Osteocyte (in vitro differentiated cells): ENCODE results near the gene PGM3. TPM values are rescaled to one million over a fixed set of nuclear protein-coding genes. Genes with fewer than 3 reads are reported as not detected.
A peak's percentile ranks its signal among the peaks of the same experiment; 100 is the strongest.

Experiments
- DNase-seq: peaks from one replicate; pipeline ENCODE4 v3.0.0; 2021; ENCODE audit warnings: mixed read lengths; ENCODE audit not compliant: unreplicated experiment; ENCODE audit errors: extremely low spot score
- H3K27ac Mint-ChIP-seq: one replicate; pipeline ENCODE4 v1.8.0; 2021; ENCODE audit warnings: mild to moderate bottlenecking, mixed read lengths; ENCODE audit not compliant: unreplicated experiment
- H3K27me3 Mint-ChIP-seq: one replicate; pipeline ENCODE4 v1.8.0; 2021; ENCODE audit warnings: mixed read lengths; ENCODE audit not compliant: unreplicated experiment
- H3K36me3 Mint-ChIP-seq: one replicate; pipeline ENCODE4 v1.8.0; 2021; ENCODE audit warnings: mixed read lengths; ENCODE audit not compliant: unreplicated experiment
- H3K4me1 Mint-ChIP-seq: one replicate; pipeline ENCODE4 v1.8.0; 2021; ENCODE audit warnings: mixed read lengths; ENCODE audit not compliant: unreplicated experiment
- H3K4me3 Mint-ChIP-seq: one replicate; pipeline ENCODE4 v1.8.0; 2021; ENCODE audit warnings: mild to moderate bottlenecking, moderate library complexity, mixed read lengths; ENCODE audit not compliant: unreplicated experiment
- H3K9me3 Mint-ChIP-seq: one replicate; pipeline ENCODE4 v1.8.0; 2021; ENCODE audit warnings: mixed read lengths; ENCODE audit not compliant: unreplicated experiment
- total RNA-seq: library from RNA; stranded (reverse); gene quantifications from 2 replicates; pipeline ENCODE4 v1.2.1, GENCODE V29; 2021
- TF ChIP-seq, protein P1 (sequence below): fragments of 200-600 bp; sonication (generic); IDR thresholded peaks from 2 replicates; pipeline ENCODE4 v1.5.0; 2021; ENCODE audit warnings: antibody characterized with exemption, mild to moderate bottlenecking, moderate library complexity

PGM3 gene
- total RNA-seq, 1 donor from 2014 or later, result 81.1 TPM

DNA sequence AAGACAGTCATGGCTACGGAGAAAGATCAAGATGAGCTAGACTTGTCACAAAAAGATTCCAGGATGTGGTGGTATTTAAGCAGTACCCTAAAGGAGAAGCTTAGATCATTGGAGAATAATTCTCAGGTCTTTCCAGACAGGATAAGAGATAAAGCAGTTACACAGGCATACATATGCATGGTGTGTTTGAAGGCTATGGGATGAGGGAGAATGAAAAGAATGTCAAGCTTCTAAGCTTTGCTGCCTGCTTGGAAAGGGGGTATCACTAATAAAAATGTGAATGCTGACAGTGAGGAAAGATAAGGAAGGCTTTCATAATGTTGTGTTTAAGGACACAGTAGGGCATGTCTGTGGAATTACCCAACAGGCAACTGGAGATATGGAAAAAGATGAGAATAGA, 28.2 kb upstream of the PGM3 start:
- no peaks in the 10 kb centered on the region for H3K27me3 Mint-ChIP-seq
- H3K36me3 Mint-ChIP-seq, result peaks cover 3% of the 10 kb centered on the region
- TF ChIP-seq, protein P1, sequence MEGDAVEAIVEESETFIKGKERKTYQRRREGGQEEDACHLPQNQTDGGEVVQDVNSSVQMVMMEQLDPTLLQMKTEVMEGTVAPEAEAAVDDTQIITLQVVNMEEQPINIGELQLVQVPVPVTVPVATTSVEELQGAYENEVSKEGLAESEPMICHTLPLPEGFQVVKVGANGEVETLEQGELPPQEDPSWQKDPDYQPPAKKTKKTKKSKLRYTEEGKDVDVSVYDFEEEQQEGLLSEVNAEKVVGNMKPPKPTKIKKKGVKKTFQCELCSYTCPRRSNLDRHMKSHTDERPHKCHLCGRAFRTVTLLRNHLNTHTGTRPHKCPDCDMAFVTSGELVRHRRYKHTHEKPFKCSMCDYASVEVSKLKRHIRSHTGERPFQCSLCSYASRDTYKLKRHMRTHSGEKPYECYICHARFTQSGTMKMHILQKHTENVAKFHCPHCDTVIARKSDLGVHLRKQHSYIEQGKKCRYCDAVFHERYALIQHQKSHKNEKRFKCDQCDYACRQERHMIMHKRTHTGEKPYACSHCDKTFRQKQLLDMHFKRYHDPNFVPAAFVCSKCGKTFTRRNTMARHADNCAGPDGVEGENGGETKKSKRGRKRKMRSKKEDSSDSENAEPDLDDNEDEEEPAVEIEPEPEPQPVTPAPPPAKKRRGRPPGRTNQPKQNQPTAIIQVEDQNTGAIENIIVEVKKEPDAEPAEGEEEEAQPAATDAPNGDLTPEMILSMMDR, result no peak
- H3K9me3 Mint-ChIP-seq, result no peaks in the 10 kb centered on the region
- no peak for DNase-seq
- H3K4me1 Mint-ChIP-seq, result peaks cover 13% of the 10 kb centered on the region
- H3K27ac Mint-ChIP-seq, result no peak overlapping the region
- H3K4me3 Mint-ChIP-seq, result no peak overlapping the region

DNA sequence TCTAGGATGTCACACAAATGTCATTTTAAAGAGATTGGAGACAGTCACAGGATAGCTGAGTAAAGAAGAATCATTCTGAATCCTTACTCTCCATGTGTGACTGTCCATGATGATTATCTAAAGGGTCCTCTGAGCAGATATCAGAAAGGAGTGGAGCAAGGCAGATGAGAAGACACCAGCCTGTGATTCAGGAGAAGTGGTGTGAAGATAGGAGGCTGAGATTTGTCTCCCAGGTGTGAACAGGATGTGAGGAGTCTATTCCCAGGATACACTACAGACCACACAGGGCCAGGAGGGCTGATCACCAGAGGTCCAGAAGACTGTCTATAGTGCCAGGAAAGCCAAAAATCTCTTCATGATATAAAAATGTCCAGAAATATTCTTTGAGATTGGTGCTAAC, 27.1 kb upstream of the PGM3 start:
- H3K4me3 Mint-ChIP-seq, result no peak overlapping the region
- H3K36me3 Mint-ChIP-seq, result peaks cover 2% of the 10 kb centered on the region
- no peak for DNase-seq
- no peak overlapping the region for H3K27ac Mint-ChIP-seq
- TF ChIP-seq, protein P1, result no peak
- H3K9me3 Mint-ChIP-seq, result no peaks in the 10 kb centered on the region
- H3K27me3 Mint-ChIP-seq, result no peaks in the 10 kb centered on the region
- H3K4me1 Mint-ChIP-seq, result peaks cover 15% of the 10 kb centered on the region

DNA sequence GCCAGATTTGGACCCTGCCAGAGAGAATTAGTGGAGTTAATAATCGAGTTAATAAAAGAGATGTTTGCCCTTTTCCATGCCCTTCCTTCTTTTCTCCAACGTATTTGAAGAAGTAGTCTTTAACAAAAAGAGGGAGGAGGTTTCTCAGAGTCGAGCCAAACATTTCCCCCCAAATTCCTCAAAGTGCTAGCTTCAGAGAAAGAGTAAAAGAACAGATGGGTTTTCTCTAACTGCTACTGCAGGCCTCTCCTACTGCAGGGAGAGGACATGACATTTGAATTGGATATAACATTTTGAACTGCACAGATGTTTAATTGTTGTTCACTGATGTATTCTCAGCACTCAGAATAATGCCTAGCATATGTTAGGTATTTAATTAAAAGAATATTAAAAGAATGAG, 25.6 kb upstream of the PGM3 start:
- H3K27me3 Mint-ChIP-seq, result no peaks in the 10 kb centered on the region
- peaks cover 15% of the 10 kb centered on the region for H3K4me1 Mint-ChIP-seq
- TF ChIP-seq, protein P1, result no peak
- H3K9me3 Mint-ChIP-seq, result no peaks in the 10 kb centered on the region
- H3K36me3 Mint-ChIP-seq, result peaks cover 5% of the 10 kb centered on the region
- H3K4me3 Mint-ChIP-seq, result no peak overlapping the region
- no peak overlapping the region for H3K27ac Mint-ChIP-seq
- no peak for DNase-seq

DNA sequence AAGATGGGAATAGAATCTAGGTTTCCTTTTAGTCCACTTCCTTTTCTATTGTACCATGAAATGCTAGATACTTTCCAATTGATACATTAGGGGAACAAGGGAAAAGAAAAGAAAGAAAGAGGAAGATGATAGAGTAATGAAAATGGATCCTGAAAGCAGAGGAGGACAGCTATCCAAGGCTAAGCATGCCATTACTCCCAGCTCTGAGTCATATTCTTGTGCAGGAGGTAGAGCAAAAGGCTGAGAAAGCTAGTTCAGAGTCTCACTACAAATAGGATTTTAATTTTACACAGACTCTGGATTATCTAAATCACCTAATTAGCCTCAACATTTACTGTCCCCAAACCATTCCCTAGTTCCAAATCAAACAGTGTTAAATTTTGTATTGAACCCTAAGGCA, 23.7 kb upstream of the PGM3 start:
- H3K27ac Mint-ChIP-seq, result no peak overlapping the region

DNA sequence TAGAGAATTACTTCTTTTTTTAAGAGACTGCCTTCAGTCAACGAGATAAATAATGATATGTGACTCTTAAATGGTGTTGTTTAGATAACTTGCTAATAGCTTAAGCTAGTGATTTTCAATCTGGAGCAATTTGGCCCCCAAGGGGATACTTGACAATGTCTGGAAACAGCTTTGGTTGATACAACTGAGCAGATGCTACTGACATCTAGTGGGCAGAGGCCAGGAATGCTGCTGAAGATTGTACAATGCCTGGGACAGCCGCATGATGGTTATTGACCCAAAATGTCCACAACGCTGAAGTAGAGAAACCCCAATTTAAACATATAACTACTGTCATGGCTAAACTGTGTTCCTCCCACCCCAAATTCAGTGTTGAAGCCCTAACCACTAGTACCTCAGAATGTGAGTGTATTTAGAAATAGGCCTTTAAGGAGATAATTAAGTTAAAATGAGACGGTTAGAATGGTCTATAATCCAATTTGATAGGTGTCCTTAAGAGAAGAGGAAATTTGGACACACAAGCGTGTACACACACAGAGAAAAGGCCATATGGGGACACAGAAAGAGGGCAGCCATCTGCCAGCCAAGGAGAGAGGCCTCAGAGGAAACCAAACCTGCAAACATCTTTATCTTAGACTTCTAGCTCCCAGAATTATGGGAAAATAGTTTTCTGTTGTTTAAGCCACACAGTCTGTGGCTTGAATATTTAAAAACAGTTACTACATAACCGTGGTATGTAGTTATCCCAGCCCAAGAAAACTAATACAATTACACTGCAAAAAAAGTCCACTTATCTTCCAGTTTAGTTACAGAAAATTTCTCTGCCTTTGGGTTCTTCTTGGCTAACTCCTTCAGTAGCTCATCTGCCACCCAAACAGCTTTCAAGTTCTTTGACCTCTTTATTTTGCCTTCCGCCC, 22.3 kb upstream of the PGM3 start:
- TF ChIP-seq, protein P1, result peak; percentile 92
- Mint-ChIP-seq H3K27ac (peak overlapping the region; percentile 66), H3K9me3 (no peaks in the 10 kb centered on the region)

More for the DNA sequence above, 23.7 kb upstream of the PGM3 start:
- Mint-ChIP-seq H3K27me3 (no peaks in the 10 kb centered on the region), H3K4me3 (no peak overlapping the region), H3K9me3 (no peaks in the 10 kb centered on the region), H3K36me3 (peaks cover 5% of the 10 kb centered on the region), H3K4me1 (peaks cover 8% of the 10 kb centered on the region)
- DNase-seq, result no peak
- TF ChIP-seq, protein P1, result no peak

More for the DNA sequence above, 22.3 kb upstream of the PGM3 start:
- Mint-ChIP-seq H3K4me1 (peaks cover 8% of the 10 kb centered on the region), H3K4me3 (no peak overlapping the region), H3K27me3 (no peaks in the 10 kb centered on the region), H3K36me3 (peaks cover 13% of the 10 kb centered on the region)
- no peak for DNase-seq
